Mucosa of descending colon (tissue), 3 donors: ENCODE data around the gene PSTPIP1. TPM values are rescaled to one million over a fixed set of nuclear protein-coding genes. Genes with fewer than 3 reads are reported as not detected.

Experiments used
- ATAC-seq: fragments of 200-7000 bp; cut with Tn5 transposase; one replicate; pipeline ENCODE4 v1.9.1; 2020; ENCODE audit warnings: mild to moderate bottlenecking, moderate library complexity
- DNase-seq, 3 donors: peaks; one replicate each; pipeline ENCODE4 v3.0.0-alpha.2; 2020
- H3K36me3 ChIP-seq: fragments of 200-600 bp; one replicate; pipeline ENCODE4 v1.8.0; 2021; ENCODE audit warnings: low read depth, mild to moderate bottlenecking
- H3K4me1 ChIP-seq: fragments of 200-600 bp; one replicate; pipeline ENCODE4 v1.8.0; 2021; ENCODE audit warnings: low read depth, mild to moderate bottlenecking
- H3K4me3 ChIP-seq: fragments of 200-600 bp; one replicate; pipeline ENCODE4 v1.8.0; 2021; ENCODE audit warnings: mild to moderate bottlenecking
- H3K9me3 ChIP-seq: fragments of 200-600 bp; one replicate; pipeline ENCODE4 v1.8.0; 2021; ENCODE audit warnings: mild to moderate bottlenecking
- CTCF ChIP-seq: fragments of 200-600 bp; IDR thresholded peaks from one replicate; pipeline ENCODE4 v1.8.0; 2022; ENCODE audit warnings: antibody characterized with exemption, mild to moderate bottlenecking
- intact Hi-C, 2 donors: fragments of 100-400 bp; cut with DNase I in 1 of 2; cut with micrococcal nuclease in 1 of 2; formaldehyde crosslinking; loops; one replicate each; pipeline versions ENCODE4 v1.11.0 to v1.11.1; 2022; cut with DNase I, micrococcal nuclease
- total RNA-seq, 3 donors: library from RNA; stranded (reverse); fragmentation: NEBNext Ultra II Directional in 2 of 3; extraction: Animal tissue kit (Norgen Biotek cat#: 25700) in 2 of 3; gene quantifications; one replicate each; pipeline versions ENCODE4 v1.2.1 to v1.2.4, GENCODE V29; 2021 to 2023
- donor health status: DM: no; HTN: no; CAD: no; lungs with moderate emphysema.
- donor health status: DM: no; HTN: no; CAD: no.
- donor health status: DM: no; HTN: yes; CAD: no.

Gene PSTPIP1
- total RNA-seq, 3 donors from 2014 or later = 4.4 to 8.2 (median 6.3) TPM

GRCh38 chr15:77025941-77026411 lies 31.1 kb downstream of the PSTPIP1 start:
- Histone ChIP-seq H3K4me3 (no peak overlapping the region), H3K4me1 (peaks cover 25% of the 10 kb centered on the region), H3K9me3 (no peaks in the 10 kb centered on the region), H3K36me3 (no peaks in the 10 kb centered on the region)
- no peak for ATAC-seq
- peak in 2 of 3 donors; percentile 1 to 27 for DNase-seq
- intact Hi-C loops = loop anchor here in 1 of 2 donors (10.0 kb wide), 1 partner anchor 519 kb away; no protein-coding TSS in a partner anchor
- no peak for TF ChIP-seq CTCF

- H3K9me3 ChIP-seq = no peaks in the 10 kb centered on the region
- no peak for ATAC-seq
- intact Hi-C loops = loop anchor here in 1 of 2 donors (10.0 kb wide), 1 partner anchor 518 kb away; no protein-coding TSS in a partner anchor
- no peak overlapping the region for H3K4me3 ChIP-seq
- TF ChIP-seq CTCF = no peak
- H3K4me1 ChIP-seq = peaks cover 25% of the 10 kb centered on the region
- DNase-seq = peak in 2 of 3 donors; percentile 1 to 26
- H3K36me3 ChIP-seq = no peaks in the 10 kb centered on the region
These were observed 31.7 kb downstream of the PSTPIP1 start for GRCh38 chr15:77026501-77027110.

GRCh38 chr15:77027111-77027696 lies 32.3 kb downstream of the PSTPIP1 start:
- intact Hi-C loops = loop anchor here in 1 of 2 donors (10.0 kb wide), 1 partner anchor 518 kb away; no protein-coding TSS in a partner anchor

GRCh38 chr15:77027697-77028450 lies 32.9 kb downstream of the PSTPIP1 start:
- intact Hi-C loops = loop anchor here in 1 of 2 donors (10.0 kb wide), 1 partner anchor 517 kb away; no protein-coding TSS in a partner anchor
- DNase-seq (peak in 2 of 3 donors; percentile 53 to 54), ATAC-seq (no peak)
- H3K36me3 ChIP-seq = no peaks in the 10 kb centered on the region
- no peaks in the 10 kb centered on the region for H3K9me3 ChIP-seq
- TF ChIP-seq CTCF = no peak
- H3K4me1 ChIP-seq = peaks cover 25% of the 10 kb centered on the region
- H3K4me3 ChIP-seq = no peak overlapping the region

More at GRCh38 chr15:77027111-77027696, 32.3 kb downstream of the PSTPIP1 start:
- Histone ChIP-seq H3K4me3 (no peak overlapping the region), H3K9me3 (no peaks in the 10 kb centered on the region), H3K36me3 (no peaks in the 10 kb centered on the region), H3K4me1 (peaks cover 25% of the 10 kb centered on the region)
- no peak for TF ChIP-seq CTCF
- DNase-seq (peak in 1 of 3 donors; percentile 1), ATAC-seq (no peak)

- Histone ChIP-seq H3K36me3 (no peaks in the 10 kb centered on the region), H3K9me3 (no peaks in the 10 kb centered on the region), H3K4me3 (no peak overlapping the region), H3K4me1 (peaks cover 25% of the 10 kb centered on the region)
- TF ChIP-seq CTCF = no peak
- no peak for ATAC-seq
- intact Hi-C loops = loop anchor here in 1 of 2 donors (10.0 kb wide), 1 partner anchor 516 kb away; no protein-coding TSS in a partner anchor
- peak in 1 of 3 donors; percentile 26 for DNase-seq
These were observed 33.7 kb downstream of the PSTPIP1 start for GRCh38 chr15:77028451-77029165.
